HT1080 (cell line): ENCODE results near the gene BRD3OS. TPM values are rescaled to one million over a fixed set of nuclear protein-coding genes. Genes with fewer than 3 reads are reported as not detected.

ENCODE experiments used
- DNase-seq: peaks from one replicate; pipeline ENCODE4 v3.0.0-alpha.2; 2015; ENCODE audit warnings: low read depth
- polyA plus RNA-seq, 2 experiments: library from polyadenylated mRNA; depleted of rRNA; stranded (reverse); fragments of >200 nt; gene quantifications; 2 replicates each; pipeline ENCODE4 v1.2.3, GENCODE V29; 2015
- total RNA-seq: library from RNA; depleted of rRNA; stranded (reverse); fragments of >200 nt; shearing (Covaris generic); gene quantifications from 2 replicates; pipeline ENCODE4 v1.2.3, GENCODE V29; 2014; rRNA removed

BRD3OS gene
- total RNA-seq: 21.2 and 28.4 TPM in 2 replicates
- 18.0 and 24.1 TPM in 2 replicates for polyA plus RNA-seq (2015; cell fraction: cytosol; rRNA removed)
- 11.5 TPM in 2 replicates for polyA plus RNA-seq (2015; cell fraction: nucleus; rRNA removed)

- DNase-seq: peak; percentile 95
These were observed at the start of gene BRD3OS for GRCh38 chr9:134024828-134025605. BRD3OS (plus strand) TSS chr9:134025481; CDS start chr9:134026748, 1,267 bp downstream.

GRCh38 chr9:133975511-133975910 lies 49.8 kb upstream of the BRD3OS start:
- no peak for DNase-seq

GRCh38 chr9:133976191-133976861 lies 49.0 kb upstream of the BRD3OS start:
- DNase-seq: no peak

- no peak for DNase-seq
These were observed 48.4 kb upstream of the BRD3OS start for GRCh38 chr9:133976887-133977286.

GRCh38 chr9:133977421-133978201 lies 47.7 kb upstream of the BRD3OS start:
- no peak for DNase-seq

- DNase-seq: no peak
These were observed 46.9 kb upstream of the BRD3OS start for GRCh38 chr9:133978226-133978898.

- DNase-seq: no peak
These were observed 46.4 kb upstream of the BRD3OS start for GRCh38 chr9:133978899-133979272.

GRCh38 chr9:133979273-133979920 lies 45.9 kb upstream of the BRD3OS start:
- no peak for DNase-seq

GRCh38 chr9:133979921-133980863 lies 45.1 kb upstream of the BRD3OS start:
- DNase-seq: no peak

GRCh38 chr9:133980864-133981588 lies 44.3 kb upstream of the BRD3OS start:
- DNase-seq: no peak

GRCh38 chr9:133981589-133981957 lies 43.7 kb upstream of the BRD3OS start:
- DNase-seq: no peak

- no peak for DNase-seq
These were observed 43.2 kb upstream of the BRD3OS start for GRCh38 chr9:133981958-133982681.

GRCh38 chr9:133982971-133983720 lies 42.1 kb upstream of the BRD3OS start:
- DNase-seq: no peak

GRCh38 chr9:133986061-133986460 lies 39.2 kb upstream of the BRD3OS start:
- no peak for DNase-seq

GRCh38 chr9:133986774-133987445 lies 38.4 kb upstream of the BRD3OS start:
- DNase-seq: no peak

GRCh38 chr9:133987446-133987788 lies 37.9 kb upstream of the BRD3OS start:
- no peak for DNase-seq
